ENCODE measurements around the gene SLC30A2. TPM values are rescaled to one million over a fixed set of nuclear protein-coding genes. Genes with fewer than 3 reads are reported as not detected.

The SLC30A2 gene
- polyA plus RNA-seq, 1 donor (not counting 4 experiments of a cell fraction or from before 2014, with no cell fraction given) = not detected

DNA sequence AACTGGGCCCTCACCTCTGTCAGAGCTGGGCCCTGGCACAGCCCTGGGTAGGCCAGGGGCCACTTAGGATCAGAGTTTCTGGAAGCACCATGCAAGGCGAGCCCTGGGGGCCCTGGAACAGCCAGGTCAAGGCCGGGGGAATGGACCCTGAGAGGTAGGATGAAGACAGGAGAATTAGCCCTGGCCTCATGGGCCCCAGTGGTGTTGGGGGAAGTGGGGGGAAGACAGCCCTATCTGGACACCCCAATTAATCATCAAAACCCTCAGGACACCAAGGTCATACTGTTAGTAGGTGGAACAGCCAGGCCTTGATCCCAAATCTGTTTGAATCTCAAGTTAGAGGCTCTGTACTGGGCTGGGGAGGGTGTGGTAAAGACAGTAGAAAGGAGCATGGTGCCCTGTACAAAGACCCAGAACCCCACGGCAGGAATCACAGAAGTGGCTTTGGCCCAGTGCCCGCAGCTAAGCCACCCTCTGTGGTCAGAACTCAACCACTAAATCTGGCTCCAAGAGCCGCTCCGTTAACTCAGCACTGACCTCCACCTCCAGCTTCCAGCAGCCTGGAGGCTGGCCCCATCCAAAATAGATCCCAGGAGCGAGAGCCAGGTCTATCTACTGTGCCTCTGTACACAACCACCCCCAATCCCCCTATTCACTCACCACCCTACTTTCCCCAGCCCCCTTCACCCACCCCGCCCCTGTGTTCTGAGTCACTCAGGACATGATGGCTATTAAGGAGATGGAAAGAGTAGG, 35.5 kb upstream of the SLC30A2 start:
- Histone ChIP-seq H3K27me3 (ENCODE audit: control insufficient read depth, extremely low read depth, insufficient read depth, low read length) (no peaks in the 10 kb centered on the region), H4K20me1 (ENCODE audit: control insufficient read depth, extremely low read depth, insufficient read depth, low read length) (no peaks in the 10 kb centered on the region), H3K36me3 (ENCODE audit: control insufficient read depth in 2 of 2, extremely low read depth in 1 of 2, insufficient read depth in 2 of 2, low read length in 2 of 2) (no peaks in the 10 kb centered on the region), H3K4me2 (ENCODE audit: control insufficient read depth, extremely low read depth, insufficient read depth, low read depth, low read length) (no peak overlapping the region), H3K9me1 (ENCODE audit: control insufficient read depth, extremely low read depth, insufficient read depth, low read length) (no peaks in the 10 kb centered on the region), H2AFZ (ENCODE audit: control insufficient read depth, low read length) (no peak overlapping the region), H3K4me1 (ENCODE audit: control insufficient read depth, extremely low read depth, insufficient read depth, low read length) (peaks cover 4% of the 10 kb centered on the region), H3K79me2 (ENCODE audit: control insufficient read depth, insufficient read depth, low read length) (no peaks in the 10 kb centered on the region), H3K4me3 (ENCODE audit: control insufficient read depth in 2 of 3, extremely low read depth in 1 of 3, insufficient read depth in 2 of 3, low read depth in 1 of 3, low read length in 3 of 3) (no peak overlapping the region), H3K27ac (ENCODE audit: control insufficient read depth, insufficient read depth, low read length) (no peak overlapping the region), H3K9me3 (ENCODE audit: control insufficient read depth, low read depth, low read length) (no peaks in the 10 kb centered on the region), H3K9ac (ENCODE audit: control insufficient read depth, extremely low read depth, insufficient read depth, low read length) (no peak overlapping the region)
- FAIRE-seq (no peak), DNase-seq (ENCODE audit: low read depth, low spot score) (no peak)
- TF ChIP-seq EZH2 (IDR thresholded peaks at IDR 0.05; ENCODE audit: low read length) = no peak
- no peak for TF ChIP-seq CTCF (optimal IDR thresholded peaks at IDR 0.05 in 1 of 3, IDR thresholded peaks at IDR 0.05 in 1 of 3, conservative IDR thresholded peaks at IDR 0.05 in 1 of 3; ENCODE audit: extremely low read depth in 1 of 3, insufficient read depth in 2 of 3, low read length in 3 of 3)
- dilution Hi-C loops (cut with MboI; ENCODE audit: extremely low pct_ligation_motif_present, low sequenced_read_pairs) = no loop called here

- Histone ChIP-seq H3K27me3 (ENCODE audit: control insufficient read depth, extremely low read depth, insufficient read depth, low read length) (no peaks in the 10 kb centered on the region), H4K20me1 (ENCODE audit: control insufficient read depth, extremely low read depth, insufficient read depth, low read length) (no peaks in the 10 kb centered on the region), H3K4me1 (ENCODE audit: control insufficient read depth, extremely low read depth, insufficient read depth, low read length) (peaks cover 8% of the 10 kb centered on the region), H3K79me2 (ENCODE audit: control insufficient read depth, insufficient read depth, low read length) (no peaks in the 10 kb centered on the region), H3K4me2 (ENCODE audit: control insufficient read depth, extremely low read depth, insufficient read depth, low read depth, low read length) (no peak overlapping the region), H2AFZ (ENCODE audit: control insufficient read depth, low read length) (no peak overlapping the region), H3K9ac (ENCODE audit: control insufficient read depth, extremely low read depth, insufficient read depth, low read length) (no peak overlapping the region), H3K4me3 (ENCODE audit: control insufficient read depth in 2 of 3, extremely low read depth in 1 of 3, insufficient read depth in 2 of 3, low read depth in 1 of 3, low read length in 3 of 3) (no peak overlapping the region), H3K9me1 (ENCODE audit: control insufficient read depth, extremely low read depth, insufficient read depth, low read length) (no peaks in the 10 kb centered on the region), H3K9me3 (ENCODE audit: control insufficient read depth, low read depth, low read length) (no peaks in the 10 kb centered on the region), H3K27ac (ENCODE audit: control insufficient read depth, insufficient read depth, low read length) (no peak overlapping the region), H3K36me3 (ENCODE audit: control insufficient read depth in 2 of 2, extremely low read depth in 1 of 2, insufficient read depth in 2 of 2, low read length in 2 of 2) (no peaks in the 10 kb centered on the region)
- FAIRE-seq = no peak
- dilution Hi-C loops (cut with MboI; ENCODE audit: extremely low pct_ligation_motif_present, low sequenced_read_pairs) = no loop called here
- DNase-seq (ENCODE audit: low read depth, low spot score) = no peak
- TF ChIP-seq EZH2 (IDR thresholded peaks at IDR 0.05; ENCODE audit: low read length) = no peak
- TF ChIP-seq CTCF (optimal IDR thresholded peaks at IDR 0.05 in 1 of 3, IDR thresholded peaks at IDR 0.05 in 1 of 3, conservative IDR thresholded peaks at IDR 0.05 in 1 of 3; ENCODE audit: extremely low read depth in 1 of 3, insufficient read depth in 2 of 3, low read length in 3 of 3) = no peak
Measured at GRCh38 chr1:26079960-26080814, 34.3 kb upstream of the SLC30A2 start.

Measured in keratinocyte (primary cell).